Kidney epithelial cell (primary cell): ENCODE data around the gene NIT1. TPM values are rescaled to one million over a fixed set of nuclear protein-coding genes. Genes with fewer than 3 reads are reported as not detected.

ENCODE experiments used
- DNase-seq: peaks from one replicate; pipeline ENCODE4 v3.0.0-alpha.2; 2010; ENCODE audit warnings: low read depth
- H3K27me3 ChIP-seq: 2 replicates; pipeline ENCODE4 v1.6.0; 2011; ENCODE audit warnings: low read length; ENCODE audit not compliant: control insufficient read depth, insufficient read depth
- H3K36me3 ChIP-seq: 2 replicates; pipeline ENCODE4 v1.5.1; 2011; ENCODE audit warnings: low read length; ENCODE audit not compliant: control insufficient read depth, insufficient read depth
- H3K4me3 ChIP-seq: 2 replicates; pipeline ENCODE4 v1.5.1; 2011; ENCODE audit warnings: low read depth, mild to moderate bottlenecking, control low read depth, low read length
- CTCF ChIP-seq: IDR thresholded peaks from 2 replicates; pipeline ENCODE4 v1.5.1; 2011; ENCODE audit warnings: mild to moderate bottlenecking, moderate library complexity, low read length, control low read depth, inconsistent platforms; ENCODE audit not compliant: insufficient read depth, poor library complexity, severe bottlenecking
- total RNA-seq: library from RNA; depleted of rRNA; stranded (reverse); fragments of >200 nt; gene quantifications from 2 replicates; pipeline ENCODE4 v1.2.3, GENCODE V29; 2015

The NIT1 gene
- total RNA-seq, 1 donor from 2014 or later, result 35.8 TPM

- Histone ChIP-seq H3K4me3 (no peak overlapping the region), H3K36me3 (no peaks in the 10 kb centered on the region), H3K27me3 (no peaks in the 10 kb centered on the region)
- DNase-seq, result no peak
- TF ChIP-seq CTCF, result no peak
Observed at GRCh38 chr1:161091796-161092507, 26.0 kb upstream of the NIT1 start.

- no peaks in the 10 kb centered on the region for H3K27me3 ChIP-seq
- H3K36me3 ChIP-seq, result no peaks in the 10 kb centered on the region
- H3K4me3 ChIP-seq, result no peak overlapping the region
- no peak for TF ChIP-seq CTCF
- DNase-seq, result no peak
Observed at GRCh38 chr1:161092621-161093028, 25.3 kb upstream of the NIT1 start.

GRCh38 chr1:161094481-161094880 lies 23.4 kb upstream of the NIT1 start:
- H3K4me3 ChIP-seq, result no peak overlapping the region
- DNase-seq, result no peak
- H3K36me3 ChIP-seq, result no peaks in the 10 kb centered on the region
- no peaks in the 10 kb centered on the region for H3K27me3 ChIP-seq
- no peak for TF ChIP-seq CTCF

GRCh38 chr1:161095230-161095629 lies 22.7 kb upstream of the NIT1 start:
- TF ChIP-seq CTCF, result no peak
- H3K4me3 ChIP-seq, result no peak overlapping the region

GRCh38 chr1:161096015-161096414 lies 21.9 kb upstream of the NIT1 start:
- TF ChIP-seq CTCF, result no peak
- no peaks in the 10 kb centered on the region for H3K27me3 ChIP-seq
- no peaks in the 10 kb centered on the region for H3K36me3 ChIP-seq
- no peak for DNase-seq
- H3K4me3 ChIP-seq, result no peak overlapping the region

More at GRCh38 chr1:161095230-161095629, 22.7 kb upstream of the NIT1 start:
- Histone ChIP-seq H3K36me3 (no peaks in the 10 kb centered on the region), H3K27me3 (no peaks in the 10 kb centered on the region)
- no peak for DNase-seq

- Histone ChIP-seq H3K36me3 (no peaks in the 10 kb centered on the region), H3K27me3 (no peaks in the 10 kb centered on the region), H3K4me3 (no peak overlapping the region)
- no peak for TF ChIP-seq CTCF
- DNase-seq, result no peak
Observed at GRCh38 chr1:161096530-161096929, 21.4 kb upstream of the NIT1 start.
